Fibroblast of mammary gland (primary cell): ENCODE data around the gene DIO1.

Experiments used
- DNase-seq: peaks from one replicate; pipeline ENCODE4 v3.0.0-alpha.2; 2010; ENCODE audit warnings: low read depth
- H3K4me3 ChIP-seq: 2 replicates; pipeline ENCODE4 v1.5.1; 2011; ENCODE audit warnings: low read depth, mild to moderate bottlenecking, low read length, moderate library complexity; ENCODE audit not compliant: control insufficient read depth
- CTCF ChIP-seq: conservative IDR thresholded peaks from 2 replicates; pipeline ENCODE4 v1.5.1; 2011; ENCODE audit warnings: low read depth, low read length, inconsistent platforms; ENCODE audit not compliant: control insufficient read depth, insufficient read depth

Gene DIO1

GRCh38 chr1:53905509-53905908 lies 11.5 kb downstream of the DIO1 start:
- H3K4me3 ChIP-seq, result no peak overlapping the region
- TF ChIP-seq CTCF, result no peak
- DNase-seq, result no peak

DNA sequence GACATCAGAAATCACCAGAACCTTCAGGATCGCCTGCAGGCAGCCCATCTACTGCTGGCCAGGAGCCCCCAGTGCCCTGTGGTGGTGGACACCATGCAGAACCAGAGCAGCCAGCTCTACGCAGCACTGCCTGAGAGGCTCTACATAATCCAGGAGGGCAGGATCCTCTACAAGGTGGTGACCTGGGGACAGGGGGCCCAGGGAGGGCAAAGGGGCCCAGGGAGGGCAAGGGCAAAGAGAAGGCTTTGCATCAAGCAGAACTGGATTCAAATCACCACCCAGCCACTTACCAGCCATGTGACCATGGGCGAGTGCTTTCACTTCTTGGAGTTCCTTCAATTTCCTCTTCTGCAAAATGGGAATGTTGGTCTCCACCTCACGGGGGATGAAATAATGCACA lies 12.1 kb downstream of the DIO1 start:
- TF ChIP-seq CTCF, result no peak
- H3K4me3 ChIP-seq, result no peak overlapping the region
- DNase-seq, result no peak

DNA sequence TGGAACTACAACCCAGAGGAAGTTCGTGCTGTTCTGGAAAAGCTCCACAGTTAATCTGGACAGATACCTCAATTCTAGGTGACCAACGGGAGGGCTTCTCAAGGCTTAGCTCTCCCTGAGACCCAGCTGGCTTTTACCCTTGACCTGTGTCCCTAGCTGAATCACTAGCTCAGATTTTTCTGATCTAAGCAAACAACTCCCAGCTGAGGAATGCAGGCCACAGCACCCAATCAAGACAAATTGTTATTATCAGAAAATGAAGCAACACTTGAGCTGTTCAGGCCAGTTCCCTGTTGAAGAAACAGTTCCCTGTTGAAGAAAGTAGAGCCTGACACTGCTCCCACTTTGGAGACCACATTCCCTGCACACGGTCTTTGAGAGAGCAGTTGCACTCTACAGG lies 16.0 kb downstream of the DIO1 start:
- no peak for TF ChIP-seq CTCF
- no peak for DNase-seq
- H3K4me3 ChIP-seq, result no peak overlapping the region

GRCh38 chr1:53911442-53911841 lies 17.5 kb downstream of the DIO1 start:
- H3K4me3 ChIP-seq, result no peak overlapping the region
- no peak for DNase-seq
- TF ChIP-seq CTCF, result no peak

DNA sequence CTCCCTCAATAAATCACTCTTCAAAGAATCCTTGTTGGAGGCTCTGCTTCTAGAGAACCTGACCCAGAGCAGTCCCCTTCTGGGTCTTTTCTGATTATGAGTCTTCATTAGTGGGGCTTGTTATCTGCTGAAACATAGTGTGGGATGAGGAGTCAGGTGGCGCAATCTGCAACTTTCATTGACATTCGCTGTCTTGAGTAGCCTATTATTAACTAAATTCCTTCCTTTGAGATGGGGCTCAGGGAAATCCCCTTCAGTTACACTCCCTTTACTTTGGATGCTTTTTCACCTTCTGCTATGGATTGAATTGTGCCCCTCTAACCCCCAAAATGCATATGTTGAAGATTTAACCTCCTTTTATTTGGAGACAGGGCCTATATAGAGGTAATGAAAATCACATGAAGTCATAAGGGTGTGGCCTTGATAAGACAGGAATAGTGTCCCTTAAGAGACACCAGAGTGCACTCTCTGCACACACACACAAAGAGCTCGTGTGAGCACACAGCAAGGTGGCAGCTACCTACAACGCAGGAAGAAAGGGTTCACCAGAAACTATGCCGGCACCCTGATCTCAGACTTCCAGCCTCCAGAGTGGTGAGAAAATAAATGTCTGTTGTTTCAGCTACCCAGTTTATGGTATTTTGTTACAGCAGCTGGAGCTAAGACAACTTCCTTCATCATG lies 19.5 kb downstream of the DIO1 start:
- DNase-seq, result no peak
- no peak for TF ChIP-seq CTCF
- no peak overlapping the region for H3K4me3 ChIP-seq

DNA sequence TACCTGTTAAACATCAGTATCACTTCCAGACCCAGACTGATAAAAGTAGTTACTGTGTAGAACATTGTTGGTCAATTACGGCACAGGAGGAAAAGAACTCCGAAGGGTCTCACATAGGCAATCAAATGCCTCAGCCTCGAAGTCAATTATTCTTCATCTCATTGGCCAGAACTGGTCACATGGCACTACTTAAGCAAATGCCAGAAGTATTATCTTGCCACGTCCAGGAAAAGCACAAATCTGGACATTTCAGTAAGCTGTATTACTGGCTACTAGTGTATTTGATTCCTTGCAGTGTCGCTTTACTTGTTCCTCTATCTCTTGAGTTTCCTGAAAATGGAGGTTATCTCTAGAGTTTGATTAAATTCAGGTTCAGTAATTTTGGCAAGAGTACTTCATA lies 24.4 kb downstream of the DIO1 start:
- no peak for DNase-seq
- no peak for TF ChIP-seq CTCF
- H3K4me3 ChIP-seq, result no peak overlapping the region

DNA sequence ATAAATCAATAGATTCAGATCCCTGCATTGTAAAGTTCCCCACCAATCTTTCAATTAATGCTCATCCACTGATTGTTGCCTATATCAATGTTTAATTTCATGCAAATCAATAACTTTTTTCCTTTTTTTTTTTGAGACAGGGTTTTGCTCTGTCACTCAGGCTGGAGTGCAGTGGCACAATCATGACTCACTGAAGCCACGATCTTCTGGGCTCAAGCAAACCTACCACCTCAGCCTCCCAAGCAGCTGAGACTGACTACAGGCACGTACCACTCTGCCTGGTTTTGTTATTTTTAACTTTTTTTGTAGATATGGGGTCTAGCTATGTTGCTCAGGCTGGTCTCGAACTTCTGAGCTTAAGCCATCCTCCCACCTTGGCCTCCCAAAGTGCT lies 25.7 kb downstream of the DIO1 start:
- peak; percentile 19 for DNase-seq

More for the DNA sequence above, 25.7 kb downstream of the DIO1 start:
- no peak overlapping the region for H3K4me3 ChIP-seq
- TF ChIP-seq CTCF, result no peak
